GM10847 (cell line): ENCODE results near the gene SCN10A.

Source experiments
- POLR2A ChIP-seq: IDR thresholded peaks from 2 replicates; pipeline ENCODE4 v1.6.1; 2011; ENCODE audit not compliant: insufficient read length; ENCODE audit errors: extremely low read depth

SCN10A gene

DNA sequence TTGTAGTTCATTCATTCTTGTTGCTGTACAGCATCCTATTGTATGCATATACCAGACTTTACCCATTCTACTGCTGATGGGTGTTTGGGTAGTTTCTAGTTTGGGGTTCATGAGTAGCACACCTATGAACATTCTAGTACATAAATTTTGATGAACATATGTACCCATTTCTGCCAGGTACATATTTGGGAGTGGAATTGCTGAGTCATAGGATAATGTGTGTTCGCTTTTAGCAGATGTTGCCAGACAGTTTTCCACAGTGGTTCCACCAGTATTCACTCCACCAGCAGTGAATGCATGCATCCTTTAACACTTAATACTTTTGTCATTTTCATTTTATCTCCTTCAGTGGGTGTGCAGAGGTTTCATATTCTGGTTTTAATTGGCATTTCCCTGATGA, 163.1 kb downstream of the SCN10A start:
- no peak for TF ChIP-seq POLR2A

DNA sequence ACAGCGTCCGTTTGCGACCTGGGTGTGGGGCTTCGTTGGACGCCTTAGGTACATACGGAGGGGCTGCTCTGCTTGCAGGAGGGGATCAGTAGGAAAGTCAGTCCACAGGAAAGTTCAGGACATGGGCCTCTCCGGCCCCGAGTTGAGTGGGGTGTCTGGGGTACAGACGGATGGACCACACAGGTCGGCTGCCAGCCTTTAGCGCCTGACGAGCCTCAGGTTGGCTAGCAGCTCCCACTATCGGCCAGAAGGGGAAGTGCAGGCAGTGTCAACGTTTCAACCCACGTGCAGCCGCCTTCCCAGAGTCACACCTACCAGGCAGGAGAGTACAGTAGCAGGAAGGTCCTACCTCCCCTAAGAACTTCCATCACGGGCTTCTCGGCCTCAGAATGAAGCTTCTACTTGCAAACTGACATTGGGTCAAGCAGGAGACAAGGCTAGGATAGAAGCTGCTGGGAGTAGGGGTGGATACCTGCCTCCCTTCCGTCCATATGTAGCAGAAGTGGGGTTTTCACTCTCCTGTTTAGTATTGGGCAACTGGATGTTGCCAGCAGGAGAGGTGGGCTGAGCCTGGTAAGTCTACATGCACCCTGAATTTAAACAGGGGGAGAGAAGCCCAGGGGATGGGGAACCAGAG, 164.7 kb downstream of the SCN10A start:
- no peak for TF ChIP-seq POLR2A

DNA sequence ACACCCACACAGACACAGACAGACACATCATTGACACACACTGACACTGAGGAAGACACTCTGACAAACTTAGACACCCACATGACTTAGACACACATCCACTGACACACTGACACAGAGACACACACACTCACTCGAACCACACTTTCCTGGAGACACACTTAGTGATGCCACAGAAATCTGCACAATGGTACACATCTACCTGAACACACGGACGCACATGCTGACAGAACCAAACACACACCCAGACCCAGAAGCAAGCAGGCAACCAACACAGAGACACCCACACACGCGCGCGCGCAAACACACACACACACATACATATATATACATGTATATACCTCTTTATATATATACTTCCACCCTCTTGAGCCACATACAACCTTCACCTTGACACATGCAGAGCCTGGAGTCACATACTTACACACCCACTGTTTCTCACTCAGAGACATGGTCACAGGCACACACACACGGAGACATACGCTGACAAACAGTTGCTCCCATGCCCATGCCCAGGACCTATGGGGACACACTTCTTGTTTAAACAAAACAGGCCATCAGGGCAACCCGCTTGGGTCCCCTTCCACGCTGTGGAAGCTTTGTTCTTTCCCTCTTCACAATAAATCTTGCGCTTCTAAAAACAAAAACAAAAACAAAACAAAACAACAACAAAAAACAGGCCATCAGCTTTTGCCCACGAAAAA, 165.6 kb downstream of the SCN10A start:
- no peak for TF ChIP-seq POLR2A

DNA sequence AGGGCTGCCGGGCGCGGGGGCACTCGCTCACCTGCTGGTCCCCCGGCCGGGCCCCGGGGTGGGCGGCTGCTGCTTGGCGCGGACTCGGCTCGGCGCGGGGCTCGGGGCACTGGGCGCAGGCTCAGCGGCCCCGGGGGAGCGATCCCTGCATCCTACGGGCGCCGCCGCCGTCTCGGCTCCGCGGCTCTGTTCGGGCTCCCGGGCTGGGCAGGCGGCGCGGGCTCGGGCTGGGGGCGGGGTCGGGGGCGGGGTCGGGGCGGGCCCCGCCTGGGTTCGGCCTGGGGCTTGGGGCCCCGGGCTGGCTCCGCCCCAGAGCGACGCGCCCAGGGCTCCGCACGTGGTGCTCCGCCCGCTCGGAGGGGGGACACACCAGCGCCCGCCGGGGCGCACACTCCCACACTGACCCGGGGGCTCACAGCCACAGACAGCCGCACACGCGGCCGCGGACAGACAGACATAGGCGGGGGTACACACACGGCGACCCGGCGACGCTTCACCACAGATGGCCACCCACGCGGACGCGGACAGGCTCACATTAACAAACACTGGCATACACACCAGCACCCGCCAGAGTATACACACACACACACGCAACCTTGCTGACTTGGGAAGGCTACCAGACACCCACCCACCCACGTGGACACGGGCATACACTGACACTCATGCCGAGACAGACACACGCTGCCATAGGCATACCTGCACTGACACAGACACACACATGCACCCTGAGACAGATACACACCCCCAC, 166.3 kb downstream of the SCN10A start, which contains the start of gene SCN5A:
SCN5A (minus strand) TSS at position 188 of the 748 bp plus-strand sequence. CDS start 16,380 bp downstream, outside the sequence.
- no peak for TF ChIP-seq POLR2A

DNA sequence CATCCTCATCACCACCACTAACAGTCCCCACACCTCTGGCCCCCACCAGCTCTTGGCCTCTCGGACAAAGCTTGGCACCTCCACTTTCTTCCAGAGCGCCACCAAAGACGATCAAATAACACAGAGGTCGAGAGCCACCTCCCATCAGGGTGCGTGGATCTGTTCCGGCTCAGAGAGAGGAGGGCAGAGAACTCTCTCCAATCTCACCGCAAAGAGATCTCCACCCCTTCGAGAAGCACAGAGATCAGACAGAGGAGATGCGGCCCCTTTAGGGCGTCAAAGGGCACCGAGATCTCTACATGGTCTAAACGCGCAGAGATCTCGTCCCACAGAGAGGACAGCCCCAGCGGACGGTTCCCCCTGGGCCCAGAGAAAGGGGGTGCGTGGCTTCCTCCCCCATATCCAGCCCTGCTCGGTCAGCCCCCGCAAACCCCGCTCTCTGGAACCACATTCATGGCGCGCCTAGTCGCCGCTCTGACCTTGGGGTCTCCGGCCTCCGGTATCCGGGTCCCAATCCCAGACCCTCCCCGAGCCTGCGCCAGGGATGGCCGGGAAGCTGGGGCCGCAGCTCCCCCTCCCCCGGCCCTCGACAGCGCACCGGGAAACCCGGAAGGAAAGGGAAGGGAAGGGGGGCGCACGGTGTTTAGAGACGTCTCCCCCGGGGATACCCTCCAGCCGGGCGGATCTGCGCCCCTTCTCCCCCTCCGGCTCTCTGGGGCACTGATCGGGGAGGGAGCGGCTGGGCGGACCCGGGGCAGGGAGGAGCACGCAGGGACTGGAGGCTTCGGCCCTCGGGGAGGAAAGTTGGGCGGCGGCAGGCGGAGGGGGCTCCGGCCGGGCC, 167.1 kb downstream of the SCN10A start:
- TF ChIP-seq POLR2A, result no peak

DNA sequence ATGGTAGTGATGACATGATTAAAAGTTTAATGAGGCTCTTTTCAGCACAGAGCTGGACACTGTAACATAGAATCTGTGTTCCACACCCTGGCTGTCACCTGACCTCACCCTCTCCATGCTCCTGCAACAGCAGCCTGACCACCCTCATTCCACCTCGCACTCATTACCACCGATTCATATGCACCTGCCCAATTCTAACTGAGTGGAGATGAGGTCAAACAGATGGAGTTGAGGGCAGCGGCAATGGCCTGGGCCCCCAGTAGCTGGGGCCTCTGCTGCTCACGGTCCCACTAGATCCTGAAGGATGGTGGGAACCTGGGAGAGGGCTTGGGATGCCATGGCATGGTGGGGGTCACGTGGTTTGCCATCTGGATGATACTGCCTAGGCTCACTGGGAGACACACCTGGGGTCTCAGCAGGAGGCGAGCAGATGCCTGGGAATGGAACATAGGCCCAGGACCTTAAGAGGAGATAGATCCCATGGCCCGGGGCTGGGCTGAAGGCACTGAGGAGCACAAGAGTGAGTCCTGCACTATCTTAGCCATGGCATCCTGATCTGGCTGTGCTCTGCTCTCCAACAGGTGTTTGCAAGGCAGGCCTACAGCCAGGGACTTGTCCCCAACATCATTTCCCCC, 167.9 kb downstream of the SCN10A start:
- TF ChIP-seq POLR2A, result no peak

DNA sequence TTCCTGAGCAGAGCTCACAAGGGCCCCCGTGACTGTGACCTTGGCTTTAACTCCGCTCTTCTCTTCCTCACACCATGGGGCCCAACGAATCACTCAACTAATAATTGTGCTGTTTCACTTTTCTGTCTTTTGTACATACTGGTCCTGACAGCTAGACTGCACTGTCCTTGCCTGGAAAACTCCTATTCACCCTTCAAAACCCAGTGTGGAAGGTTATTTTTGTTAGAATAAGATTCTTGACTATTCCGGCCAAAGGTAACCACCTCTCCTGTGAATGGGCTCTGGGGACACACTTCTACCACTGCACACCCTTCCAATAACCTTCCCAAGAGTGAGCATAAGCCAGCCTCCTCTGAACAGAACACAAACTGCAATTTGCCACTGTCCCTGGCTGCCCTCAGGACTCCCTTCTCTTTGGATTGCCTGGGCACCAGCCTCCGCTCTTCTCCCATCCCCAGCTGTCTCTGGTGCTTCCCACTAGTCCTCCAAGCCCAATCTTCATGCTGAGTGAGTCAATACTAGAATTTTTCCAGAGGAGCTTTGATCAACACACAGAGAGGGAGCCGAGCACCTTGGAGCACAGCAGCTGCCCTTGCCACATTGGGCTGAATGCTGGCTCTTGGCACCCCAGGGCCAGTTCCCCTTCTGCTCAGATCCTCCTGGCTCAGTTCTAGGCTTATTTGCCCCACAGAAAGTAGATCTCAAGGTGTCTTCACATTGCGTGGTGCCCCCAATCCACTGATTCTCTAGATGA, 168.6 kb downstream of the SCN10A start:
- TF ChIP-seq POLR2A, result no peak
